Measurements from ENCODE around the gene OR4D2.

Gene OR4D2

DNA sequence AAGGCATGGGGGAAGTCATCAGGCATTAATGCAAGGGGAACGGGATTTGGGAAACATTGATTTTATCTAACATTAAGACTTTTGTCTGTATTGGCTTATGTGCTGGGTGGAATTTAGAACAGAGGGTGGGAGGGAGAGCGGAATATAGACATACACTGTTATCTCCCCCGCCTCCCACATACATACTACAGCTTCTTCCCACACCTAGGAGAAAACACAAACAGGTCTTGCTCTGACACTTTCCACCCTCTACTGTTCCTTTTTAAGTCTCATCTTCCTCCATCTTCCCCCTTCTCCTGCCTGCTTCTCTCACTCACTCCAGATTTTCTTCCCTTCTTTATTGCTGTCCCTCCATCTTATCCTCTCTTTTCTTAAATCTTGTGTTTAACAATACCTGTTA, 18.2 kb upstream of the OR4D2 start:
- H3K79me1 ChIP-seq (ENCODE audit: low read length) = no peaks in the 10 kb centered on the region
- H3K27me3 ChIP-seq (ENCODE audit: insufficient read depth, low read length) = no peaks in the 10 kb centered on the region
- no peaks in the 10 kb centered on the region for H3K79me2 ChIP-seq (ENCODE audit: control insufficient read depth, insufficient read depth, low read length, poor library complexity)
- no peak overlapping the region for H2BK120ac ChIP-seq (ENCODE audit: insufficient read depth, low read length, poor library complexity)
- no peaks in the 10 kb centered on the region for H3K36me3 ChIP-seq (ENCODE audit: control insufficient read depth in 1 of 2, insufficient read depth in 2 of 2, low read length in 2 of 2)
- H4K91ac ChIP-seq (ENCODE audit: low read depth, low read length) = no peak overlapping the region
- H2BK5ac ChIP-seq (ENCODE audit: low read depth, low read length, poor library complexity) = no peak overlapping the region
- H3K9ac ChIP-seq (ENCODE audit: low read length) = no peak overlapping the region
- no peak overlapping the region for H3K14ac ChIP-seq (ENCODE audit: low read length)
- H4K8ac ChIP-seq (ENCODE audit: low read depth, low read length) = no peak overlapping the region
- H3K23ac ChIP-seq (ENCODE audit: low read length) = no peak overlapping the region
- no peak overlapping the region for H2AK5ac ChIP-seq (ENCODE audit: low read length)
- no peaks in the 10 kb centered on the region for H3K4me1 ChIP-seq (ENCODE audit: control insufficient read depth in 1 of 2, insufficient read depth in 2 of 2, low read length in 2 of 2)
- no peak overlapping the region for H3K4ac ChIP-seq (ENCODE audit: low read depth, low read length)
- WGBS (ENCODE audit: extremely low coverage, insufficient coverage, insufficient read length) = no CpG with 5 or more reads among the region's 3 CpGs
- H2BK12ac ChIP-seq (ENCODE audit: low read length) = no peak overlapping the region
- no peak overlapping the region for H3K4me2 ChIP-seq (ENCODE audit: low read length)
- H3K18ac ChIP-seq (ENCODE audit: low read length) = no peak overlapping the region
- H3K4me3 ChIP-seq (ENCODE audit: low read depth, low read length) = no peak overlapping the region
- H3K27ac ChIP-seq (ENCODE audit: low read depth, low read length) = no peak overlapping the region
- DNase-seq = no peak
- H4K12ac ChIP-seq (ENCODE audit: low read depth, low read length) = no peak overlapping the region
- no peak overlapping the region for H2AFZ ChIP-seq (ENCODE audit: insufficient read depth, low read length, poor library complexity)
- H3K9me3 ChIP-seq (ENCODE audit: insufficient read depth, low read depth, low read length) = no peaks in the 10 kb centered on the region

DNA sequence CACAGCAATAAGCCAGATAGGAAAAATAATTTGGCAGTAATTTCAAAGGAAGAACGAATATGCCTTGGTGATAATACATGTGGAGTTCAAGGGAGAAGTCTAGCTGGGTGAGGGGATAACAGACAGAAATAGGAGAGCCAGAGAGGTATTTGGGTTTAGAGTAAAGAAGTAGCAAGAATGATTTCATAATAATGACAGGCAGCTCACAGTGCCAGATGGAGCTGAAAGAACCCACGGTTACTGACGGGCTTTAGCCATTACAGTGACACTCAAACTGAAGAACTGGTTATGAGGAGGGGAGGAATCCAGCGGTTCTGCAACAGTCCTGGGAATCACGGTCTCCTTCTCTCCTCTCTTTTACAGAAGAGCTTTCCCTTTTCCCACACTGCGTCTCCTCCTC, 16.4 kb upstream of the OR4D2 start:
- Histone ChIP-seq H3K4me2 (ENCODE audit: low read length) (no peak overlapping the region), H3K9ac (ENCODE audit: low read length) (no peak overlapping the region), H2AFZ (ENCODE audit: insufficient read depth, low read length, poor library complexity) (no peak overlapping the region), H2AK5ac (ENCODE audit: low read length) (no peak overlapping the region), H3K4me3 (ENCODE audit: low read depth, low read length) (no peak overlapping the region), H3K79me1 (ENCODE audit: low read length) (no peaks in the 10 kb centered on the region), H3K27ac (ENCODE audit: low read depth, low read length) (no peak overlapping the region), H2BK120ac (ENCODE audit: insufficient read depth, low read length, poor library complexity) (no peak overlapping the region), H4K8ac (ENCODE audit: low read depth, low read length) (no peak overlapping the region), H3K4me1 (ENCODE audit: control insufficient read depth in 1 of 2, insufficient read depth in 2 of 2, low read length in 2 of 2) (no peaks in the 10 kb centered on the region), H4K12ac (ENCODE audit: low read depth, low read length) (no peak overlapping the region), H3K4ac (ENCODE audit: low read depth, low read length) (no peak overlapping the region), H3K27me3 (ENCODE audit: insufficient read depth, low read length) (no peaks in the 10 kb centered on the region), H2BK5ac (ENCODE audit: low read depth, low read length, poor library complexity) (no peak overlapping the region), H3K23ac (ENCODE audit: low read length) (no peak overlapping the region), H4K91ac (ENCODE audit: low read depth, low read length) (no peak overlapping the region), H3K9me3 (ENCODE audit: insufficient read depth, low read depth, low read length) (no peaks in the 10 kb centered on the region), H3K18ac (ENCODE audit: low read length) (no peak overlapping the region), H3K36me3 (ENCODE audit: control insufficient read depth in 1 of 2, insufficient read depth in 2 of 2, low read length in 2 of 2) (no peaks in the 10 kb centered on the region), H3K79me2 (ENCODE audit: control insufficient read depth, insufficient read depth, low read length, poor library complexity) (no peaks in the 10 kb centered on the region), H2BK12ac (ENCODE audit: low read length) (no peak overlapping the region), H3K14ac (ENCODE audit: low read length) (no peak overlapping the region)
- WGBS (ENCODE audit: extremely low coverage, insufficient coverage, insufficient read length) = no CpG with 5 or more reads among the region's 6 CpGs
- DNase-seq = no peak

DNA sequence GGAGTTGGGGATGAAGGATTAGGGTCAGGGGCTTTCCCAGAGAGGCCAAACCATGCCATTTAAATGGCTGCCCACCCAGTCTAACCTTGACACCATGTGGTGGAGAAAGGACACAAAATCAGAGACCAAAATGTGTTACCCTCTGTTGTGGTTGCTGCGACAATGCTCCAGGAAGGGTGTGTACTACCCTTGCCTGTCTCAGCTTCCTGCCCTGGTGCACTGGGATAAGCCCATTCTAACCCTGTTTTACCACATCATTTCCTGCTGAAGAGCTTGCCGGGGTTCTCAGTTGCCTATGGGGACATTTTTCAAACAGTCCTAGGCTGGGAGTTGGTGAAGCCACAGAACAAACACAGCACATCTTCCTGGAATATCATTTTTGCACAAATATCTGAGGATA, 13.7 kb upstream of the OR4D2 start:
- H3K9me3 ChIP-seq (ENCODE audit: insufficient read depth, low read depth, low read length) = peaks cover 3% of the 10 kb centered on the region
- H2BK12ac ChIP-seq (ENCODE audit: low read length) = no peak overlapping the region
- H3K14ac ChIP-seq (ENCODE audit: low read length) = no peak overlapping the region
- H4K12ac ChIP-seq (ENCODE audit: low read depth, low read length) = no peak overlapping the region
- peaks cover 13% of the 10 kb centered on the region for H3K27me3 ChIP-seq (ENCODE audit: insufficient read depth, low read length)
- H3K18ac ChIP-seq (ENCODE audit: low read length) = no peak overlapping the region
- no peak overlapping the region for H3K23ac ChIP-seq (ENCODE audit: low read length)
- H3K4me2 ChIP-seq (ENCODE audit: low read length) = no peak overlapping the region
- no peak overlapping the region for H4K8ac ChIP-seq (ENCODE audit: low read depth, low read length)
- H3K4me3 ChIP-seq (ENCODE audit: low read depth, low read length) = no peak overlapping the region
- no CpG with 5 or more reads among the region's 2 CpGs for WGBS (ENCODE audit: extremely low coverage, insufficient coverage, insufficient read length)
- no peaks in the 10 kb centered on the region for H3K79me2 ChIP-seq (ENCODE audit: control insufficient read depth, insufficient read depth, low read length, poor library complexity)
- peaks cover 6 to 7% of the 10 kb centered on the region in 2 experiments for H3K4me1 ChIP-seq (ENCODE audit: control insufficient read depth in 1 of 2, insufficient read depth in 2 of 2, low read length in 2 of 2)
- H2BK5ac ChIP-seq (ENCODE audit: low read depth, low read length, poor library complexity) = no peak overlapping the region
- H3K36me3 ChIP-seq (ENCODE audit: control insufficient read depth in 1 of 2, insufficient read depth in 2 of 2, low read length in 2 of 2) = no peaks in the 10 kb centered on the region
- H3K4ac ChIP-seq (ENCODE audit: low read depth, low read length) = no peak overlapping the region
- no peaks in the 10 kb centered on the region for H3K79me1 ChIP-seq (ENCODE audit: low read length)
- H3K9ac ChIP-seq (ENCODE audit: low read length) = no peak overlapping the region
- no peak for DNase-seq
- no peak overlapping the region for H2AK5ac ChIP-seq (ENCODE audit: low read length)
- H2AFZ ChIP-seq (ENCODE audit: insufficient read depth, low read length, poor library complexity) = no peak overlapping the region
- H3K27ac ChIP-seq (ENCODE audit: low read depth, low read length) = no peak overlapping the region
- H4K91ac ChIP-seq (ENCODE audit: low read depth, low read length) = no peak overlapping the region
- no peak overlapping the region for H2BK120ac ChIP-seq (ENCODE audit: insufficient read depth, low read length, poor library complexity)

DNA sequence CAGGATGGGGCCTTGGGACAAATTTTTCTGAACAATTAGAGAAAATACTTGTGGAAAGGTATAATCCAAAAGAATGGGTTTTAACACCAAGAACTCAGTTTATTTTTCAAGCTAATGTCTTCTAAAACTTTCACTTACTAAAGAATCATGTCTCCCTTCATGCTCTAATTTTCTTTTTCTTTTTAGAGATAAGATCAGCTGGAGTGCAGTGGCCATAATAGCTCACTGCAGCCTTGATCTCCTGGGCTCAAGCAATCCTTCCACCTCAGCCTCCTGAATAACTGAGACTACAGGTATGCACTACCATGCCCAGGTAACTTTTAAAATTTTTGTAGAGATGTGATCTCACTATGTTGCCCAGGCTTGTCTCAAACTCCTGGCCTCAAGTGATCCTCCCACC, 13.1 kb upstream of the OR4D2 start:
- H2AK5ac ChIP-seq (ENCODE audit: low read length) = no peak overlapping the region
- no peak overlapping the region for H2AFZ ChIP-seq (ENCODE audit: insufficient read depth, low read length, poor library complexity)
- H2BK120ac ChIP-seq (ENCODE audit: insufficient read depth, low read length, poor library complexity) = no peak overlapping the region
- no peak for DNase-seq
- H3K79me2 ChIP-seq (ENCODE audit: control insufficient read depth, insufficient read depth, low read length, poor library complexity) = no peaks in the 10 kb centered on the region
- no peak overlapping the region for H3K9ac ChIP-seq (ENCODE audit: low read length)
- no peak overlapping the region for H4K91ac ChIP-seq (ENCODE audit: low read depth, low read length)
- H3K4ac ChIP-seq (ENCODE audit: low read depth, low read length) = no peak overlapping the region
- no peak overlapping the region for H2BK5ac ChIP-seq (ENCODE audit: low read depth, low read length, poor library complexity)
- H3K9me3 ChIP-seq (ENCODE audit: insufficient read depth, low read depth, low read length) = peaks cover 3% of the 10 kb centered on the region
- H3K14ac ChIP-seq (ENCODE audit: low read length) = no peak overlapping the region
- no peak overlapping the region for H3K18ac ChIP-seq (ENCODE audit: low read length)
- H3K4me2 ChIP-seq (ENCODE audit: low read length) = no peak overlapping the region
- H3K79me1 ChIP-seq (ENCODE audit: low read length) = no peaks in the 10 kb centered on the region
- peaks cover 13% of the 10 kb centered on the region for H3K27me3 ChIP-seq (ENCODE audit: insufficient read depth, low read length)
- H3K23ac ChIP-seq (ENCODE audit: low read length) = no peak overlapping the region
- H4K12ac ChIP-seq (ENCODE audit: low read depth, low read length) = no peak overlapping the region
- H3K4me1 ChIP-seq (ENCODE audit: control insufficient read depth in 1 of 2, insufficient read depth in 2 of 2, low read length in 2 of 2) = peaks cover 6 to 7% of the 10 kb centered on the region in 2 experiments
- no peak overlapping the region for H4K8ac ChIP-seq (ENCODE audit: low read depth, low read length)
- no peak overlapping the region for H3K27ac ChIP-seq (ENCODE audit: low read depth, low read length)
- H3K4me3 ChIP-seq (ENCODE audit: low read depth, low read length) = no peak overlapping the region
- H3K36me3 ChIP-seq (ENCODE audit: control insufficient read depth in 1 of 2, insufficient read depth in 2 of 2, low read length in 2 of 2) = no peaks in the 10 kb centered on the region
- H2BK12ac ChIP-seq (ENCODE audit: low read length) = no peak overlapping the region

Data from trophoblast cell (in vitro differentiated cells and primary cell).